HG03066 (cell line): ENCODE measurements around the gene ATP6V1F.

ENCODE experiments used
- ATAC-seq: cut with Tn5 transposase; IDR thresholded peaks from one replicate; pipeline ENCODE4 v1.9.1; 2021; ENCODE audit warnings: low read depth; ENCODE audit not compliant: unreplicated experiment

The ATP6V1F gene

GRCh38 chr7:128914566-128915151 lies 52.0 kb downstream of the ATP6V1F start:
- ATAC-seq: no peak

- ATAC-seq: no peak
These were observed 52.7 kb downstream of the ATP6V1F start for GRCh38 chr7:128915271-128915819.
